PC-3 (cell line): ENCODE measurements around the gene IFIT2.
"Not testable (repeated sequence)": the region's sequence is repeated elsewhere in the genome, so short reads cannot be mapped to it uniquely, and the experiment has no call there.

Source experiments
- EZH2 ChIP-seq: fragments of 300-600 bp; sonication (generic); IDR thresholded peaks from one replicate; pipeline ENCODE4 v1.6.1; 2017; ENCODE audit warnings: antibody characterized with exemption, mild to moderate bottlenecking, low read length; ENCODE audit not compliant: unreplicated experiment
- EZH2phosphoT487 ChIP-seq: fragments of 300-600 bp; sonication (generic); IDR thresholded peaks from 2 replicates; pipeline ENCODE4 v1.6.1; 2018; ENCODE audit warnings: mild to moderate bottlenecking, antibody characterized with exemption, low read length, borderline replicate concordance
- TF ChIP-seq, protein P1 (sequence below): fragments of 300-600 bp; sonication (generic); conservative IDR thresholded peaks from 2 replicates; pipeline ENCODE4 v1.5.1; 2017; ENCODE audit warnings: antibody characterized with exemption, low read depth, mild to moderate bottlenecking, low read length

DNA sequence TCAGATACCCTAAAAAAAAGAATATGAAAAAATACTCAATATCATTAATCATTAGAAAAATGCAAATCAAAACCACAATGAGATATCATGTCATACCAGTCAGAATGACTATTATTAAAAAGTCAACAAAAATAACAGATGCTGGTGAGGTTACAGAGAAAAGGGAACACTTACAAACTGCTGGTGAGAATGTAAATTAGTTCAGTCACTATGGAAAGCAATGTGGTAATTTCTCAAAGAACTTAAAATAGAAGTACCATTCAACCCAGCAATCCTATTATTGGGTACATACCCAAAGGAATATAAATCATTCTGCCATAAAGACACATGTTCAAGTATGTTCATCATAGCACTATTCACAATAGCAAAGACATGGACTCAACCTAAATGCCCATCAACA lies 23.2 kb downstream of the IFIT2 start:
- TF ChIP-seq, protein P1, sequence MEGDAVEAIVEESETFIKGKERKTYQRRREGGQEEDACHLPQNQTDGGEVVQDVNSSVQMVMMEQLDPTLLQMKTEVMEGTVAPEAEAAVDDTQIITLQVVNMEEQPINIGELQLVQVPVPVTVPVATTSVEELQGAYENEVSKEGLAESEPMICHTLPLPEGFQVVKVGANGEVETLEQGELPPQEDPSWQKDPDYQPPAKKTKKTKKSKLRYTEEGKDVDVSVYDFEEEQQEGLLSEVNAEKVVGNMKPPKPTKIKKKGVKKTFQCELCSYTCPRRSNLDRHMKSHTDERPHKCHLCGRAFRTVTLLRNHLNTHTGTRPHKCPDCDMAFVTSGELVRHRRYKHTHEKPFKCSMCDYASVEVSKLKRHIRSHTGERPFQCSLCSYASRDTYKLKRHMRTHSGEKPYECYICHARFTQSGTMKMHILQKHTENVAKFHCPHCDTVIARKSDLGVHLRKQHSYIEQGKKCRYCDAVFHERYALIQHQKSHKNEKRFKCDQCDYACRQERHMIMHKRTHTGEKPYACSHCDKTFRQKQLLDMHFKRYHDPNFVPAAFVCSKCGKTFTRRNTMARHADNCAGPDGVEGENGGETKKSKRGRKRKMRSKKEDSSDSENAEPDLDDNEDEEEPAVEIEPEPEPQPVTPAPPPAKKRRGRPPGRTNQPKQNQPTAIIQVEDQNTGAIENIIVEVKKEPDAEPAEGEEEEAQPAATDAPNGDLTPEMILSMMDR, result not testable (repeated sequence)
- not testable (repeated sequence) for TF ChIP-seq EZH2phosphoT487, EZH2
